MG63 (cell line): Measurements from ENCODE around the gene LCAT. TPM values are rescaled to one million over a fixed set of nuclear protein-coding genes. Genes with fewer than 3 reads are reported as not detected.
"Not testable (repeated sequence)": the region's sequence is repeated elsewhere in the genome, so short reads cannot be mapped to it uniquely, and the experiment has no call there.

Experiments
- DNase-seq: peaks from one replicate; pipeline ENCODE4 v3.0.0-alpha.2; 2020
- H3K27me3 ChIP-seq: fragments of 250-450 bp; sonication (Bioruptor Pico); 2 replicates; pipeline ENCODE4 v1.5.1; 2020; ENCODE audit warnings: mild to moderate bottlenecking, moderate library complexity
- H3K36me3 ChIP-seq: fragments of 250-450 bp; sonication (Bioruptor Pico); 2 replicates; pipeline ENCODE4 v1.5.1; 2020; ENCODE audit warnings: mild to moderate bottlenecking, moderate library complexity
- H3K4me3 ChIP-seq: fragments of 250-450 bp; sonication (Bioruptor Pico); 2 replicates; pipeline ENCODE4 v1.5.1; 2020; ENCODE audit warnings: mild to moderate bottlenecking, moderate library complexity
- H3K9me3 ChIP-seq: fragments of 250-450 bp; sonication (Bioruptor Pico); 2 replicates; pipeline ENCODE4 v1.5.1; 2020; ENCODE audit warnings: mild to moderate bottlenecking, moderate library complexity
- total RNA-seq: library from RNA; depleted of rRNA; stranded (reverse); fragments of >200 nt; shearing (Covaris generic); gene quantifications from 2 replicates; pipeline ENCODE4 v1.2.3, GENCODE V29; 2014; ENCODE audit warnings: low replicate concordance

Gene LCAT
- total RNA-seq, 1 experiment from 2014 or later: 0.16 TPM

DNA sequence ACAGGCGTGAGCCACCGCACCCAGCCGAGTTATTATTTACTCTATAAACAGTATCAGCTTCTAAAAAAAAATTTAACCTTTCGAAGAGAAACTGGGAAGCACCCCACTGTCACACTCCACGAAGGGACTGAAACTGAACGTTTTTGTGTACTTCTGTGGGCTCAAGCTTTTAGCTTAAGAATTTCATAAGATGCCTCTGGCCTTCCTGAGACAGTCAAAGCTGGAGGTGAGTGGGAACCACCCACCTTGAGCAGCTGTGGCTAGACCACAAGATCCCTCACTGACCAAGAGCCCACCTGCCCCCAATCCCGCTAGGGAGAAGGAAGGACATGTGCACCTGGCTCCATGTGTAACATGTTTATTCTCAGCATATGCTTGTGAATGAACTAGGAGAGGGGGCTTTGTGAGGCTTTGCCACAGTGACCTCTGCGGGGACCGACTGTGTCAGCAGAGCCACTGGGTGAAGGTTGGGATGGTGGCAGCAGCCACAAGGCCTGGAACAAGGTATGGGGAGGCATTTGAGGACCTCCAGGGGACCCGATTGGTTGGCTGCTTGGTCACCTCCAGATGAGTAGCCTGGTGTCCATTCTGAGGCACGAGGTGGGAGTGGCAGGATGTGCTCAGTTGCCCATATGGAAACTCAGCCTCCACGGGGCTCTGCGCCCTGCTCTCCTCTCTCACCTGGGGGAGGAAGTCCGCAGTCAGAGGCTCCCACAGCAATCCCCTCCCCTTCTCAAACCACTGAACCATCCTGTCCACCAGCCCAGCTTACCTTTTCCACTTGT is 31.6 kb upstream of the LCAT start:
- Histone ChIP-seq H3K4me3 (no peak overlapping the region), H3K36me3 (no peaks in the 10 kb centered on the region), H3K9me3 (no peaks in the 10 kb centered on the region), H3K27me3 (no peaks in the 10 kb centered on the region)
- no peak for DNase-seq

DNA sequence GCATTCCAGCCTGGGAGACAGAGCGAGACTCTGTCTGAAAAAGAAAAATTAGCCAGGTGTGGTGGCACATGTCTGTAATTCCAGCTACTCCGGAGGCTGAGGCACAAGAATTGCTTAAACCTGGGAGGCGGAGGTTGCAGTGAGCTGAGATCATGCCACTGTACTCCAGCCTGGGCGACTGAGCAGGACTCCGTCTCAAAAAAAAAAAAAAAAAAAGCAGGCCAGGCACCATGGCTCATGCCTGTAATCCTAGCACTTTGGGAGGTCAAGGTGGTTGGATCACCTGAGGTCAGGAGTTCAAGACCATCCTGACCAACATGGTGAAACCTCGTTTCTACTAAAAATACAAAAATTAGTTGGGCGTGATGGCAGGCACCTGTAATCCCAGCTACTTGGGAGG is 28.4 kb upstream of the LCAT start:
- not testable (repeated sequence) for DNase-seq, H3K4me3 ChIP-seq, H3K36me3 ChIP-seq, H3K27me3 ChIP-seq, H3K9me3 ChIP-seq

DNA sequence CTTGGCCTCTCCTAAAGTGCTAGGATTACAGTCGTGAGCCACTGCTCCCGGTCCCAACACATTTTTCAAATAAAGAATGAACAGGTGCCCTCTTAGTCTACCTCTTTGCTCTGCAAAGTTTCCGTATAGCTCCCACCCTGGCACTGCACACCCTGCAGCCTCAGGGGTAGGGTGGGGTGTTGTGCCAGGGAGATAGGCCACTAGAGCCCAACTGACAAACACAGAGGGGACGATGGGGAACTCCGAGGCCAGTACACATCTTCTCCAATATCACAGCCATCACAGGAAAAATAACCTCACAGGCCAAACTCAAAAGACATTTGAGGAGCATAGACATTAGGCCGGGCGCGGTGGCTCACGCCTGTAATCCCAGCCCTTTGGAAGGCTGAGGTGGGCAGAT is 27.2 kb upstream of the LCAT start:
- no peaks in the 10 kb centered on the region for H3K9me3 ChIP-seq
- no peaks in the 10 kb centered on the region for H3K36me3 ChIP-seq

DNA sequence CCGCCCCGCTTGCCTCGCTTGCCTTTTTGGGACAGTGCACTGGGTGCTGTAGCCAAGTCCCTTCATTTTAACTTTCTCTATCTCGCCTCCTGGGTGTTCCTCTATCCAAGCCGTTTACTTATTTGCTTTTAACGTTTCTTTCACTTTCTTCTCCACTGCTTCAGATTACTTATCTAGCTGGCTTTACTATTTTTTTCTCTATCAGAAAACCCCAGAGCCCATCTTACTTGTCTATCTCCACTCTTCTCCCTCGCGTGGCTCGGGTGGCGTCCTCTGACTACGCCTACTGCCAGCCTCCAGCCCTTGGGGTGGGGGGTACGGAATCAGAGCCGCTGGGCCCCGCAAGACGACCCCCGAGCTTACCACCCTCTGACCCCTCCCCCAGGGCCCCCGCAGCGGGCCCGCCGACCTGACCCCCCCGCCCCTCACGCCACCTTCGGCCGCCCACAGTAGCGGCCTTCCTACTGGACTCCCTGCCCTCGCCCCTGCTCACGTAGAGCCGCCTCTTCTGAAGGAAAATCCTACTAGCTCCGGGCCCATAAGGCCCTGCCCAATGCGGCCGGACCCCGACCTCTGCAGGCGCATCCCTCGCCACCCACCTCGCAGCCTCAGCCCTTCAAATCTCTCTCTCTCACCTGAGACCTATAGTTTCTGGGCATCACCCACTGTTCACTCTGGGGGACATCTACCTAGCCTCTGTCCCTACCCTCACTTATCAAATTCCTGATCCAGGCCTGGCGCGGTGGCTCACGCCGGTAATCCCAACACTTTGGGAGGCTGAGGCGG is 25.5 kb upstream of the LCAT start:
- H3K36me3 ChIP-seq: no peaks in the 10 kb centered on the region
- H3K4me3 ChIP-seq: no peak overlapping the region
- no peak for DNase-seq
- no peaks in the 10 kb centered on the region for H3K9me3 ChIP-seq
- H3K27me3 ChIP-seq: no peaks in the 10 kb centered on the region

More for the DNA sequence above, 27.2 kb upstream of the LCAT start:
- no peaks in the 10 kb centered on the region for H3K27me3 ChIP-seq
- DNase-seq: no peak
- no peak overlapping the region for H3K4me3 ChIP-seq

DNA sequence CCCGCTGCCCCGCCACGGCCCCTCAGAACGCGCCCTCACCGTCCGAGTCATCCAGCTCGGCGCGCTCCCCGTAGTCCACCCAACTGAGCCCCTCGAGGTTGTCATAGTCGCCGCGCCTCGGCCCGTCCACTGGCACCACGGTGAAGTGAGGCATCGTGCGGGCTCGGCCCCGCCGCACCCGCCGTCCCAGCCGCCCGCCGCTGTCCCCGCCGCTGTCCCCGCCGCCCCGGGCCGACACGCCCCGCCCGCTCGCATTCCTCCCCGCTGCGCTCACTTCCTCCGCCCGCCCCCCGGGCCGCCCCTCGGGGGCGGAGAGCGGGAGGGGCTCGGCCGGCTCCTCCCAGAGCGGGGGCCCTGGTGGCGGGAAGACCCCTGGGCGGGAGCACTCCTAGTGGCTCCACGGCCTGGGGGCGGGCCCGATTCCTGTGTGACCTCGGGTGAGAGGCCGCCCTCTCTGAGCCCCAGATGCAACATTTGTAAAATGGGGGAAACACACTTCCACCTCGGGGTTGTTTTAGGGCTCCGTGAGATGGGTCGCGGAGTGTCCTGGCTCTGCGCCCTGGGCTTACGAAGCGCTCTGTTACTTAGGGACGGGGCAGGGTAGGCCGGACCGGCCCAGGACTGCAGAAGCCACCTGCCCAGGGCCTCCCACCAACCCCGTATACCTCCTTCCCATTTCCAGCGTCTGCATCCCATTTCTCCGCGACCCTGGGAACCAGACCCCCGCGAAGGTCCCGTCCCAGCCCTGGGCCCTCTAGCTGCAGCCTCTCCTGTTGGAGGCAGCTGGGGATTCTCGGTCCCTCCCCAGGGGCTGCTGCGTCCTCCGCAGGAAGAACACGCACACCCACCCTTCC is 24.7 kb upstream of the LCAT start, which contains the start of gene SLC12A4:
TSS of gene SLC12A4 (minus strand) at position 238 of the 854 bp plus-strand sequence. CDS start at position 154, 84 bp downstream.
- H3K9me3 ChIP-seq: no peaks in the 10 kb centered on the region
- no peaks in the 10 kb centered on the region for H3K36me3 ChIP-seq
- H3K27me3 ChIP-seq: no peaks in the 10 kb centered on the region
- DNase-seq: peak; percentile 75
- peak within 1 kb of the TSS; percentile 64 for H3K4me3 ChIP-seq

DNA sequence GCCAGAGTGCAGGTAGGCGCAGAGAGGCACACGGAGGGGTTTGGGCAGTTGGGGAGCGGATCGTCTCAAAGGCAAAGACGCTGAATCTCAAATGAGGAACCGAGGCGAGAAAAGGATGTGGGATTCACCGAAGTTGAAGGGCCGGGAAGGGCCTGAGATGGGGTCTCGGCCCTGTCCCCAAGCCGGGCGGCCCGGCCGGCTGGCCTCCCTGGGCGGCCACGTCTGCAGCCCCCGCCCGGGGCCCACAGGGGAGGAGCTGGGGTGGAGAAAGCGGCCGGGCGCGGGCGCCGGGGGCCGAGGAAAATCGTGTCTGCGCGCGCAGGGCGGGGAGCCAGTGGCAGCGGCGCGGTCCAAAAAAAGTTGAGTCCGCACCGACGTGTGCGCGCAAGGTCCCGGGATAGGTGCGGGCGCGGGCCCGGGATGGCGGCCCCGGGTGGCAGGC is 24.1 kb upstream of the LCAT start:
- Histone ChIP-seq H3K27me3 (no peaks in the 10 kb centered on the region), H3K36me3 (no peaks in the 10 kb centered on the region; the same call in 1 of the 2 replicates)

DNA sequence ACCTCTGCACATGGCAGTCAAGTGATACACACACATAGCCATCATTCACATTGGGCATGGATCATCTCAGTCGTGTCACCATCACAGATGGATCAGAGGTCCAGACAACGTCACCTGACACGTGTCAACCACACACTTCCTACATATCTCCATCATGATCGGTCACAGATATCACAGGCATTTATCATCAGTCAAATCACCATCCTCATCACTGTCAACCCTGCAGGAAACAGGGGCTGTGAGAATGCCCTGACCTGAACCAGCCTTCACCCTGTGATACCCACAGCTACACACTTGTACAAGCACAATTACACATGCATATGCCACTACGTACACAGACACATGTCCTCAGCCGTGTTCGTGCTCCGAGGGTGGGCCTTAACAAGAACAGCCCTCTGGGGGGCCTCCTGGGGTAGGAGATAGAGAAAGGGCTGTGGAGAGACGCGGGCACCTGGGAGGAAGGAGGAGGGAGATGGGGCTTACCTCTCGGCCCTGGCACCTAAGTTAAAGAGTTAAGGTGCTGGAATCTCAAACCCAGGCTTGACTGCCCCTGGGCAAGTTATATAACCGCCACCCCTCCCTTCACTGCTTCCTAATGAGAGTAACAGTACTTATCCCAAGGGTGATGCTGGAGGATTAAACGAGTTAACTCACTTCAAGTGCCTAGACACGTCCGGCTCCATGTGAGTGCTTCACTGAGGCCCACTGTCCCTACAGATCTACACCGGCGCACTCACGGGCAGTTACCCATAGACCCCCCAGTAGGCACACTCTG is 23.4 kb upstream of the LCAT start:
- Histone ChIP-seq H3K36me3 (peaks cover 2% of the 10 kb centered on the region), H3K27me3 (no peaks in the 10 kb centered on the region), H3K9me3 (no peaks in the 10 kb centered on the region), H3K4me3 (peak overlapping the region; percentile 64)
- no peak for DNase-seq

More for the DNA sequence above, 24.1 kb upstream of the LCAT start:
- no peak for DNase-seq
- Histone ChIP-seq H3K4me3 (peak overlapping the region; percentile 64), H3K9me3 (no peaks in the 10 kb centered on the region)

DNA sequence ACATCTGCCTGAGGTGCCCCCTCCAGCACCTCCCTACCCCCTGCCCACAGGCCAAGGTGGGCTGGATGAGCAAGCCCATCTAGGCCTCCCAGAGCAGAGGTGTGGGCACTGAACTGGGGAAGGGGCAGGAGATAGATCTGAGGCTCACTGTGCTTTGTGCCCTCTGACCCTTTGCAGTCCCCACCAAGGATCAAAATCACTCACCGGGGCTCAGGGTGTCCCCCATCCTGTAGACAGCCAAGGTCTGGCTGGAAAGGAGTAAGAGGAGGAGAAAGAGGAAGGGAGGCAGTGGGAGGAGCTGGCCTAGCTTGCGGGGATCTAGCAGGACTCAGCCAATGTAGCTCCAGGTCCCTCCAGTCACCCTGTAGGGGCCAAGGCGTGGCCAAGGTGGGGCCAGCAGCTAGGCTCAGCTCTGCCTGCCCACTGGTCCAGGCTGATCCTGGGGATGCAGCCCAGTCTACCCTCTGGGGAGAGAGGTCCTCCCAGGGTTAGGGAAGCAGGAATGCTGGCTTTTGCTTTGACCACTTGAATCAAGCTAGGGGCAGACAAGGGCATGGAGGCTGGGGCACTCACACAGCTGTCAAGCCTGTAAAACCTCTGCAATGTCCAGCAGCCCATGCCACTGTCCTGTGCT is 22.7 kb upstream of the LCAT start:
- peaks cover 2% of the 10 kb centered on the region for H3K36me3 ChIP-seq
- no peaks in the 10 kb centered on the region for H3K9me3 ChIP-seq
- DNase-seq: no peak
- H3K27me3 ChIP-seq: no peaks in the 10 kb centered on the region
- H3K4me3 ChIP-seq: peak overlapping the region; percentile 64

DNA sequence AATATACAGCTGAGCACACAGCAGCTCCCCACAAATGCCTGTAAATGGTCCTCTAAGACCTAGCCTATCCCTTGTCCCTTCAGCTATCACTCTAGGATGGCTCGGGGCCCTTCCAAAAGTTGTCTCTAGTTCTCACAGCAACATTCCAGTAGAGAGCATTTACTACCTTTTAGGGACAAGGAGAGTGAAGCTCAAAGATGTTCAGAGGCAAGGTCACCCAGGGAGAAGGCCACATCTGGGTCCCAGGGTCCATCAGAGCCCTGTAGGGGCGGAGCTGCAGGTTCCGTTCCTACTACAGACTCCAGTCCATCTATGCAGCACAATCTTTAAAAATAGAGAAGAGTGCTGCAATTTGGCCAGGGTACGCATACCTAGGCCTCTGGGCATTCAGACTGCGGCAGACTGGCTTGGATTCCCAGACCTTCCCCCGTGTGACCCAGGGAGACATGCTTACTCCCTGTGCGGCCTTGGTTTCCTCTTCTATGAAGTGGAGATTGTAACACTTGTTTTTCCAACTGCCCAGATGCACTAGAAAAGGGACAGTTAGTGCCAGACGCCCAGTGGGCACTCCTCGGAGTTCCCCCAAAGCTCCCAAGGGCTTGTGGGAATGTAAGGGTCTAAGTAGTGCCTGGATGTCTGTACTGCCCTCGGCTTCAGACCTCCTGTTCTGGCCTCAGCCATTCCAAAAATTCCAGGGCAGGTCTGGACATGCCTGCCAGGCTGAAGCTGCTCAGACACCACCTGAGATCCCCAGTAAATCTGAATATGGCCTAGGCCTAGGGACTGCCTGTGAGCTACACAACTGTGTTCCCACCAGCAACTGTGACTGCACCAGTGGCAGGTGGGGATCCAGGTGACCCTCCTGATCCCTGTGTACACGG is 22.0 kb upstream of the LCAT start:
- H3K27me3 ChIP-seq: no peaks in the 10 kb centered on the region
- peaks cover 2% of the 10 kb centered on the region for H3K36me3 ChIP-seq
- H3K9me3 ChIP-seq: no peaks in the 10 kb centered on the region
- DNase-seq: no peak
- H3K4me3 ChIP-seq: no peak overlapping the region

DNA sequence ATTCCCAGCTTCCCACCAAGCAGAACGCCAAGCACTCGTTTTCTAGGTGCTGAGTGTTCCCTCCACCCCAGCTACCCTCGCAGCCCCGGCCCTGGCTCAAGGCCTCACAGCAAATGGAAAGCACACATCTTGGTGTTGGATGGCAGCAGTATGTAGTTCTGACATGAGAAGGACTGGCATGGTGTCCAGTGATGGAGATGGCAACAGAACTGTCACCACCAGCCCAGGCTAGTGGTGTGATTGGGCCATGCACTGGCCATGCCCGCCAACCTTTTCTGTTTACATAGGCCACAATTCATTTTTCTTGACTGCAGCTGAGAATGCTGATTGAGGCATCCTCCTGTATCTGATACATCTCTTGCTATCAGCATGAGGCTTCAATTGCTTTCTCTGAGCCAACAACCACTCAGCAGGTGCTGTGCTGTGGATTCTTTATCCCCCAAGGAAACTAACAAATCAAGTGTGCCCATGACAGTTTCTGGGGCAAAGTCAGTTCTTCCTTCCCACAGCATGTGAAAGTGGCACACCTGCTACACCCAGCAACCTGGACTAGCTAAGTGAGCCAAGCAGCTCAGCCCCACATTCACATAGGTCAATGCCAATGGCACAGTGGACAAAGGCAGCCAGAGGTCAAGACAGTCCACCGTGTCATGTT is 20.7 kb upstream of the LCAT start:
- Histone ChIP-seq H3K4me3 (no peak overlapping the region), H3K27me3 (no peaks in the 10 kb centered on the region), H3K9me3 (no peaks in the 10 kb centered on the region), H3K36me3 (peaks cover 2% of the 10 kb centered on the region)
- no peak for DNase-seq

DNA sequence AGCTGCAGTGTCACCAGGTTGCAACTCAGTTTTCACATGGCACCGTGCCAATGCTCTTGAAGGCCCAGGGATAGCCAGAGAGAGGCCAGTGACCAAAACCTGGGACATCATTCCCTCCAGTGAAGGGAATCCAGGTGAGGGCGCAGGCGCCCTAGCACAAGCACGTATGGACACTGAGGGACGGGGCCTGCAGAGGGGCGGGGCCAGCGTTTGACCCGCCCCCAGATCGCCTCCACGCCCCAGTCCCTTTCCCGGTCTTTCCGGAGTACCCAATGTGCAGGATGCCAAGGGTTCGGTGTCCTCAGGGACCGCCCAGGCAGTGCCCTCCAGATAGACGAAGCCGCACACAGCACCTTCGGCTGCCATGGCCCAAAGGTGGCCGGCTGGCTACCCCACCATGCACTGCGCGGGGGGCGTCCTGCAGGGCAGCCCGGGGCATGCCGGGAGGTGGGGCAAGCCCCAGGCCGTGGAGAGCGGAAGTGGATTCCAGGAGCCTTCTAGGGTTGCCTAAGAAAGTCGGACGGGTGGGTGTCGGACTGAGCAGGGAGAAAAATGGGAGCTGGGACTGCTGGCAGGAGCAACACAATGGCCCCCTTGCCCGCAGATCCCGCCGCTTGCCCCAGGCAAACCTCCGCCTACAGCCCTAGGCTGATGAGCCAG is 19.9 kb upstream of the LCAT start:
- no peaks in the 10 kb centered on the region for H3K27me3 ChIP-seq
- no peaks in the 10 kb centered on the region for H3K9me3 ChIP-seq
- H3K36me3 ChIP-seq: peaks cover 2% of the 10 kb centered on the region
- no peak for DNase-seq
- H3K4me3 ChIP-seq: no peak overlapping the region

DNA sequence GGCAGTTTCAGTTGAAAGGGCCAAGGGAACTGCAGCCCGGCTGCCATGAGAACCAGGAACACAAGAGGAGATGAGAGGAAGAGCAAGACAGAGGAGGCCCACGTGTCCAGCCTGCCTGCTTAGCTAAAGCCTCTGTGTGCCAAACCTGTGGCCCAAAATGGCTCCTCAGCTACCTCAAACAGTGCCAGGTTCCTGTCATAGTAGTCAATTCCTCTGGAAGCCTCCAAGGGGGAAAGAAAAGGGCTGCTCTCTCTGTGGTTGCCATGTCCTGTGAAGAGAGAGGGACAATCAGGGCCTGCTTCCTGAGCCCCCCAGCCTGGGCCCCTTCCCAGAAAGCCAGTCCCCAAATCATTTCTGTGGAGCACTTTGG is 19.4 kb upstream of the LCAT start:
- no peak overlapping the region for H3K4me3 ChIP-seq
- H3K36me3 ChIP-seq: peaks cover 2% of the 10 kb centered on the region
- no peak for DNase-seq
- no peaks in the 10 kb centered on the region for H3K27me3 ChIP-seq
- H3K9me3 ChIP-seq: no peaks in the 10 kb centered on the region

DNA sequence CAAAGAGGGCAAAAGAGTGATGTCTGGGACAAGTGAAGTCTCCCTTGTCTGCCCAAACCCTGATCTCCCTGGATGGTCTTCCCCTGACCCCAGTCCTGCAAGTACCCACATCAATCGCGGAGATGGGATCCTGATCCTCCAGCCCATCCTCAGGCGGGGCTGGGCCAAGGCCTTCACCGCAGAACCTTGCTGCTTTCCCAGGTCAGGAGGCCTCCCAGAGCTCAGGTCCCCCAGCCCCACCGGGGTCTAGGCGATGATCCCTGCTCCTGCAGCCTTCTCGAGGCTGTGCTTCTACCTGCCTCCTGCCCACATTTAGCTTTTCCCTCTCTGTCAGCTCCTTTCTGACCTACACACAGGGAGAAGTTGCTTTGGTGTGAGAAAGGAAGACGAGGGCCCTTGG is 18.2 kb upstream of the LCAT start:
- no peak for DNase-seq
- Histone ChIP-seq H3K9me3 (no peaks in the 10 kb centered on the region), H3K4me3 (no peak overlapping the region), H3K36me3 (peaks cover 2% of the 10 kb centered on the region), H3K27me3 (no peaks in the 10 kb centered on the region)

DNA sequence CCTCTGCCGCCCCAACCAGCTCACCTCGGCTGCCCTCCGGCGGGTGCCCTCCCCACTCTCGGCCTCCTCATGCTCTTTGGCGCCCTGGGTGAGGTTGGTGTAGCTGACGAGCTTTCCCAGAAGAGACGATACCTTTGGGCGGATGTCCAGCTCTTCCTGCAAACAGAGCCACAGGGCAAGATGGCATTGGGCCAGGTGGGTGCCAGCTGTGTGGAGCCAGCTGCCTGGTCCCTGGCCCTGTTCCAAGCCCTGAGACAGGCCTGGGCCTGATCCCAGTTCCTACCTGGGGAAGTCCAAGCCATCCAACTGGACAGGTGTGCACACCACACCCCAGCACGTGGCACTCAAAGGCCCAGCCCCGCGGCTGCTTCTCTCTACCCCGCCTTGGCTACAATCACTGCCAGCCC is 17.6 kb upstream of the LCAT start:
- Histone ChIP-seq H3K4me3 (no peak overlapping the region), H3K36me3 (peaks cover 2% of the 10 kb centered on the region), H3K27me3 (no peaks in the 10 kb centered on the region), H3K9me3 (no peaks in the 10 kb centered on the region)
- DNase-seq: no peak
